NT2/D1 (cell line): Measurements from ENCODE around the gene RNF217.

Experiments used
- SUZ12 ChIP-seq: IDR thresholded peaks from 2 replicates; pipeline ENCODE4 v1.6.1; 2011; ENCODE audit not compliant: insufficient read length, insufficient read depth; ENCODE audit errors: extremely low read depth
- ZNF274 ChIP-seq: IDR thresholded peaks from 2 replicates; pipeline ENCODE4 v1.6.1; 2011; ENCODE audit warnings: mild to moderate bottlenecking, low read depth, low read length

- TF ChIP-seq SUZ12 (no peak), ZNF274 (no peak)
Measured at GRCh38 chr6:125046107-125046925, 84.1 kb downstream of the RNF217 start.
